Measurements from ENCODE around the gene VAMP8. TPM values are rescaled to one million over a fixed set of nuclear protein-coding genes. Genes with fewer than 3 reads are reported as not detected.

VAMP8 gene
- polyA plus RNA-seq, 2 of the 4 experiments (the other 2 are of a cell fraction): 18.5 to 41.1 TPM

- H3K27ac ChIP-seq: peak within 1 kb of the TSS; percentile 98 to 100
- DNase-seq (ENCODE audit: low read depth in 1 of 2, low spot score in 1 of 2) (peak; percentile 74 to 97), FAIRE-seq (no peak), ATAC-seq (peak; percentile 75 to 82)
- peak within 1 kb of the TSS; percentile 98 for H3K4me3 ChIP-seq
- H3K4me2 ChIP-seq: peak within 1 kb of the TSS; percentile 92
- 1% methylated on average over 77 of the region's 92 CpGs for WGBS (ENCODE audit: missing lambda C conversion rate)
- no peaks in the 10 kb centered on the region for H3K9me3 ChIP-seq
- CTCF ChIA-PET: interaction anchor here (0.7 to 35.5 kb wide), 22 partner anchors 10 to 188 kb away, joined by 3 to 1185 read pairs (median 5); partner anchors contain the start of genes CAPG, ELMOD3, RETSAT and SH2D6
- POLR2A ChIA-PET: interaction anchor here (0.6 to 8.8 kb wide), 55 partner anchors 8 to 708 kb away, joined by 3 to 261 read pairs (median 6); partner anchors contain the start of genes C2orf68, ELMOD3, GGCX and RETSAT
- H3K4me1 ChIP-seq: peaks cover 47% of the 10 kb centered on the region
- peak; percentile 85 for TF ChIP-seq MAX (IDR thresholded peaks at IDR 0.05)
- no peak for TF ChIP-seq RARB (CRISPR knock-in tag; IDR thresholded peaks at IDR 0.05)
- TF ChIP-seq PHF8 (IDR thresholded peaks at IDR 0.05; ENCODE audit: borderline replicate concordance, low read depth): peak; percentile 100
- peak; percentile 56 to 63; a peak in 4 of 5 replicates for TF ChIP-seq RAD21 (conservative IDR thresholded peaks at IDR 0.05 in 1 of 2, IDR thresholded peaks at IDR 0.05 in 1 of 2)
- peak; percentile 68 for TF ChIP-seq REST (IDR thresholded peaks at IDR 0.05)
- no peak for TF ChIP-seq SREBF2 (IDR thresholded peaks at IDR 0.05)
- TF ChIP-seq BHLHE40 (IDR thresholded peaks at IDR 0.05; ENCODE audit: low read depth, low read length): peak; percentile 63; the same call in 1 of the 2 replicates
- peak; percentile 88; the same call in 1 of the 2 replicates for TF ChIP-seq TFCP2L1 (CRISPR knock-in tag; IDR thresholded peaks at IDR 0.05)
- TF ChIP-seq USF2 (IDR thresholded peaks at IDR 0.05): no peak
- no peak for TF ChIP-seq FOXS1 (CRISPR knock-in tag; IDR thresholded peaks at IDR 0.05)
- peak; percentile 46; the same call in 1 of the 2 replicates for TF ChIP-seq E2F6 (IDR thresholded peaks at IDR 0.05; ENCODE audit: borderline replicate concordance, low read depth)
- peak; percentile 84 for TF ChIP-seq GATA3 (IDR thresholded peaks at IDR 0.05; ENCODE audit: borderline replicate concordance)
- TF ChIP-seq KDM5A (IDR thresholded peaks at IDR 0.05): no peak
- TF ChIP-seq PBX3 (IDR thresholded peaks at IDR 0.05): peak; percentile 84
- peak; percentile 100 for TF ChIP-seq POLR2A (IDR thresholded peaks at IDR 0.05; ENCODE audit: low read length)
- no peak for TF ChIP-seq ZC3H11A (IDR thresholded peaks at IDR 0.05)
- 0 out of 2 replicates have a peak, but pooled peaks have one; percentile 30 for TF ChIP-seq ATOH8 (CRISPR knock-in tag; IDR thresholded peaks at IDR 0.05; ENCODE audit: low read depth)
- 0 out of 2 replicates have a peak, but pooled peaks have one; percentile 45 for TF ChIP-seq HOXB5 (CRISPR knock-in tag; IDR thresholded peaks at IDR 0.05)
- peak; percentile 99 to 100 for TF ChIP-seq JUN (IDR thresholded peaks at IDR 0.05)
- peak; percentile 60 for TF ChIP-seq CTCF (IDR thresholded peaks at IDR 0.05)
- peak; percentile 57; the same call in 1 of the 2 replicates for TF ChIP-seq HMGXB4 (CRISPR knock-in tag; IDR thresholded peaks at IDR 0.05; ENCODE audit: borderline replicate concordance)
- TF ChIP-seq TP53 (CRISPR knock-in tag; IDR thresholded peaks at IDR 0.05): 0 out of 2 replicates have a peak, but pooled peaks have one; percentile 41
- TF ChIP-seq CBX8 (IDR thresholded peaks at IDR 0.05): no peak
- TF ChIP-seq RFX5 (IDR thresholded peaks at IDR 0.05): peak; percentile 26; the same call in 1 of the 2 replicates
- TF ChIP-seq BCL3 (IDR thresholded peaks at IDR 0.05): peak; percentile 100
These were observed 38.7 kb upstream of the VAMP8 start, which contains the start of gene MAT2A for GRCh38 chr2:85538507-85539360. Gene MAT2A (plus strand): TSS chr2:85539168. CDS start chr2:85539288, 120 bp downstream.

All from A549 (cell line).